Measurements from ENCODE around the gene RNF223. TPM values are rescaled to one million over a fixed set of nuclear protein-coding genes. Genes with fewer than 3 reads are reported as not detected.

The RNF223 gene
- total and polyA plus RNA-seq, 2 of the 8 experiments (the other 6 are each of a cell fraction or from before 2014, with no cell fraction given): not detected

DNA sequence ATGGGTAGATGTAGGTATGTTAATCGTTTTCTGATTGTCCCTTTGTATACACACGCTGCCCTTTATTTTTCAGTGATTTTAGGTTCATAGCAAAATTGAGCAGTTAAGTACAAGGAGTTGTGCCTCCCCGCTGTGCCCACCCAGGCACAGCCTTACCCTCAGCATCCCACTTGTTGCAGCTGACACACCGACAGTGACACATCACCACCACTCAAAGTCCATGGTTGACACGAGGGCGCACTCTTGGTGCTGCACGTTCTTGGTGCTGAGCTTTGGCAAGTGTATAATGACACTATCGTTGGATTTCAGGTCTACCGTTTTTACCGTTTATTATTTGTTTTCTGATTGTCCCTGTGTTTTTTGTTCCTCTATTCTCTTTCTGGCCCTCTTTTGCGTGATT is 26.2 kb upstream of the RNF223 start:
- Histone ChIP-seq H2BK20ac (ENCODE audit: low read length) (no peak overlapping the region), H3K14ac (ENCODE audit: insufficient read length) (no peak overlapping the region), H3K23me2 (ENCODE audit: low read depth, low read length) (no peaks in the 10 kb centered on the region), H3K4me1 (replicated peaks in 1 of 4; ENCODE audit: control insufficient read depth in 3 of 4, insufficient read depth in 4 of 4, low read length in 3 of 4) (no peaks in the 10 kb centered on the region), H3K9ac (replicated peaks in 1 of 4; ENCODE audit: extremely low read depth in 1 of 4, low read depth in 3 of 4, low read length in 3 of 4) (no peak overlapping the region), H4K8ac (ENCODE audit: extremely low read depth, insufficient read depth, low read length) (no peak overlapping the region), H4K91ac (replicated peaks; ENCODE audit: insufficient read length, low read length) (no peak overlapping the region), H4K5ac (ENCODE audit: insufficient read length, low read depth, low read length) (no peak overlapping the region), H3K27me3 (replicated peaks in 1 of 4; ENCODE audit: control insufficient read depth in 3 of 4, extremely low read depth in 1 of 4, insufficient read depth in 3 of 4, low read length in 3 of 4) (no peaks in the 10 kb centered on the region), H4K20me1 (replicated peaks in 1 of 2; ENCODE audit: control insufficient read depth in 1 of 2, insufficient read depth in 2 of 2, low read length in 2 of 2) (no peaks in the 10 kb centered on the region), H3K4me2 (ENCODE audit: insufficient read depth in 1 of 2, low read depth in 2 of 2, low read length in 2 of 2) (no peak overlapping the region), H2AK5ac (ENCODE audit: low read depth, low read length) (no peak overlapping the region), H3K4me3 (ENCODE audit: extremely low read depth in 1 of 4, insufficient read depth in 2 of 4, low read depth in 3 of 4, low read length in 4 of 4) (no peak overlapping the region), H2BK15ac (ENCODE audit: low read length) (no peak overlapping the region), H3K23ac (ENCODE audit: insufficient read length) (no peak overlapping the region), H3K4ac (replicated peaks; ENCODE audit: insufficient read length, low read depth, low read length) (no peak overlapping the region), H3K79me2 (ENCODE audit: control insufficient read depth in 1 of 2, insufficient read depth in 2 of 2, low read length in 2 of 2) (no peaks in the 10 kb centered on the region; a peak in 1 of 4 replicates), H3K56ac (replicated peaks; ENCODE audit: insufficient read length, low read depth, low read length) (no peak overlapping the region), H2AFZ (ENCODE audit: low read length) (no peak overlapping the region), H3K27ac (ENCODE audit: low read depth, low read length) (no peak overlapping the region), H3K9me3 (ENCODE audit: insufficient read depth in 2 of 2, low read depth in 1 of 2, low read length in 1 of 2) (peaks cover 7 to 16% of the 10 kb centered on the region in 2 experiments), H3K36me3 (ENCODE audit: control insufficient read depth in 2 of 4, insufficient read depth in 4 of 4, low read length in 3 of 4) (no peaks in the 10 kb centered on the region), H2BK12ac (ENCODE audit: low read depth, low read length) (no peak overlapping the region), H2BK5ac (ENCODE audit: low read depth, low read length) (no peak overlapping the region), H3K18ac (ENCODE audit: extremely low read depth, low read length) (no peak overlapping the region), H2BK120ac (replicated peaks; ENCODE audit: low read depth, low read length) (no peak overlapping the region), H3K79me1 (ENCODE audit: low read depth, low read length) (peaks cover 2% of the 10 kb centered on the region; the same call in 1 of the 2 replicates)
- ChIA-PET POLR2A (ENCODE audit: partially characterized antibody) (interaction anchor here (0.6 kb wide), 1 partner anchor 10 kb away, joined by 3 read pairs; no protein-coding TSS in a partner anchor), CTCF (ENCODE audit: partially characterized antibody) (no interaction called here)
- FAIRE-seq (no peak), DNase-seq (ENCODE audit: low read depth in 1 of 2, low spot score in 2 of 2) (no peak)
- no peak for TF ChIP-seq CEBPB (IDR thresholded peaks at IDR 0.05; ENCODE audit: low read depth, low read length)
- TF ChIP-seq RBBP5 (IDR thresholded peaks at IDR 0.05; ENCODE audit: borderline replicate concordance, low read depth, low read length): no peak
- no peak for TF ChIP-seq CREB1 (IDR thresholded peaks at IDR 0.05)
- no peak for TF ChIP-seq GABPA (IDR thresholded peaks at IDR 0.05; ENCODE audit: borderline replicate concordance, insufficient read depth, low read length)
- TF ChIP-seq SUZ12 (IDR thresholded peaks at IDR 0.05; ENCODE audit: low read length): no peak
- TF ChIP-seq POLR2AphosphoS5 (IDR thresholded peaks at IDR 0.05; ENCODE audit: low read depth, low read length): no peak
- TF ChIP-seq BACH1 (IDR thresholded peaks at IDR 0.05; ENCODE audit: low read length): no peak
- TF ChIP-seq ASH2L (IDR thresholded peaks at IDR 0.05; ENCODE audit: low read length): no peak
- TF ChIP-seq EP300 (IDR thresholded peaks at IDR 0.05; ENCODE audit: borderline replicate concordance in 1 of 2, low read depth in 2 of 2, low read length in 2 of 2): no peak
- WGBS, 2 experiments (ENCODE audit: extremely low coverage in 1 of 2, insufficient coverage in 1 of 2, insufficient read length in 1 of 2, insufficient replicate concordance in 2 of 2, low coverage in 1 of 2, low lambda C conversion rate in 2 of 2, missing lambda C conversion rate in 1 of 2): 92% methylated on average over 11 of the region's 11 CpGs; no CpG with 5 or more reads in 1 of the 2 experiments

Measured in H1 (cell line).